Nephron progenitor cell (in vitro differentiated cells): Measurements from ENCODE around the gene DNAAF5.

Experiments
- DNase-seq: peaks from one replicate; pipeline ENCODE4 v3.0.0; 2021
- H3K27ac Mint-ChIP-seq: 2 replicates; pipeline ENCODE4 v1.8.0; 2021; ENCODE audit warnings: mild to moderate bottlenecking, moderate library complexity, mixed read lengths
- H3K27me3 Mint-ChIP-seq: 2 replicates; pipeline ENCODE4 v1.8.0; 2021; ENCODE audit warnings: mild to moderate bottlenecking, low read depth, mixed read lengths; ENCODE audit not compliant: poor library complexity
- H3K36me3 Mint-ChIP-seq: 2 replicates; pipeline ENCODE4 v1.8.0; 2021; ENCODE audit warnings: low read depth, mixed read lengths
- H3K4me1 Mint-ChIP-seq: 2 replicates; pipeline ENCODE4 v1.8.0; 2021; ENCODE audit warnings: mixed read lengths
- H3K4me3 Mint-ChIP-seq: 2 replicates; pipeline ENCODE4 v1.8.0; 2021; ENCODE audit warnings: mild to moderate bottlenecking, moderate library complexity, mixed read lengths
- H3K9me3 Mint-ChIP-seq: 2 replicates; pipeline ENCODE4 v1.8.0; 2021; ENCODE audit warnings: mild to moderate bottlenecking, moderate library complexity, mixed read lengths
- TF ChIP-seq, protein P1 (sequence below): fragments of 200-600 bp; sonication (generic); IDR thresholded peaks from 2 replicates; pipeline ENCODE4 v1.5.0; 2021; ENCODE audit warnings: antibody characterized with exemption

Gene DNAAF5

DNA sequence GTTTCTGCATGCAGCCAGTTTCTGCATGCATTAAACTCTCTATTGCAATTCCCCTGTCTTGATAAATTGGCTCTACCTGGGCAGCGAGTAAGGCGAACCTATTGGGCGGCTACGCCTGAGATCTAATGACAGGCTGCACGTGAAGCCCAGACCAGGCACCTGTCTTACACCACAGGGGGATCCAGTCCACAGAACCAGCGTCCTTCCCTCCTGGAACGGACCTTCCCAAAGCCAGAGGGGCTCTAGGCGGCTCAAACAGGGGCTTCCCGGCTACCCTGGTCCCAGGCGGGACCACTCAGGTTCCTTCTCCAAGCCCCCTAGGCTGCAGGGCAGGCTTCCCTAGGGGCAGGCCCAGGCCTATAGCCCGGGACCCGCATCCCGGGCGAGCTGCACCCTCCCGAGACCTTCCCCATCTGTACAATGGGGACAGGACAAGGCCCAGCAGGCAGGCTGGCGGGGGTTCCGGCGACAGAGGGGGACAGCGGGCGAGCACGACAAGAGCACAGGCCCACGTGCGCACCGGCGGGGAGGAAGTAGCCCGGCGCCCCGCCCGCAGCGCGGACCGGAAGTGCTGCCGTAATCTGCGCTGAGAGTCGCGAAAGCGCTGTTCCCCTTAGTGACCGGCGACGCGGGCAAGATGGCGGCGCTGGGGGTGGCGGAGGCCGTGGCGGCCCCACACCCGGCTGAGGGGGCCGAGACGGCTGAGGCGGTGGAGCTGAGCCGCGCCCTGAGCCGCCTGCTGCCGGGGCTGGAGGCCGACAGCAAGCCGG lies at the start of gene DNAAF5:
TSS of gene DNAAF5 (plus strand) at position 616 of the 770 bp plus-strand sequence. CDS start at position 638, 22 bp downstream.
- H3K4me3 Mint-ChIP-seq: peak within 1 kb of the TSS; percentile 89
- H3K27me3 Mint-ChIP-seq: peaks cover 3% of the 10 kb centered on the region
- TF ChIP-seq, protein P1, sequence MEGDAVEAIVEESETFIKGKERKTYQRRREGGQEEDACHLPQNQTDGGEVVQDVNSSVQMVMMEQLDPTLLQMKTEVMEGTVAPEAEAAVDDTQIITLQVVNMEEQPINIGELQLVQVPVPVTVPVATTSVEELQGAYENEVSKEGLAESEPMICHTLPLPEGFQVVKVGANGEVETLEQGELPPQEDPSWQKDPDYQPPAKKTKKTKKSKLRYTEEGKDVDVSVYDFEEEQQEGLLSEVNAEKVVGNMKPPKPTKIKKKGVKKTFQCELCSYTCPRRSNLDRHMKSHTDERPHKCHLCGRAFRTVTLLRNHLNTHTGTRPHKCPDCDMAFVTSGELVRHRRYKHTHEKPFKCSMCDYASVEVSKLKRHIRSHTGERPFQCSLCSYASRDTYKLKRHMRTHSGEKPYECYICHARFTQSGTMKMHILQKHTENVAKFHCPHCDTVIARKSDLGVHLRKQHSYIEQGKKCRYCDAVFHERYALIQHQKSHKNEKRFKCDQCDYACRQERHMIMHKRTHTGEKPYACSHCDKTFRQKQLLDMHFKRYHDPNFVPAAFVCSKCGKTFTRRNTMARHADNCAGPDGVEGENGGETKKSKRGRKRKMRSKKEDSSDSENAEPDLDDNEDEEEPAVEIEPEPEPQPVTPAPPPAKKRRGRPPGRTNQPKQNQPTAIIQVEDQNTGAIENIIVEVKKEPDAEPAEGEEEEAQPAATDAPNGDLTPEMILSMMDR: no peak
- peaks cover 48% of the 10 kb centered on the region for H3K9me3 Mint-ChIP-seq
- peaks cover 21% of the 10 kb centered on the region for H3K4me1 Mint-ChIP-seq
- no peak within 1 kb of the TSS for H3K27ac Mint-ChIP-seq
- H3K36me3 Mint-ChIP-seq: peaks cover 60% of the 10 kb centered on the region
- DNase-seq: peak; percentile 84

- H3K9me3 Mint-ChIP-seq: peaks cover 17% of the 10 kb centered on the region
- H3K27ac Mint-ChIP-seq: no peak overlapping the region
- no peak for DNase-seq
- H3K4me3 Mint-ChIP-seq: no peak overlapping the region
- TF ChIP-seq, protein P1: no peak
- H3K27me3 Mint-ChIP-seq: no peaks in the 10 kb centered on the region
- no peaks in the 10 kb centered on the region for H3K4me1 Mint-ChIP-seq
- peaks cover 70% of the 10 kb centered on the region for H3K36me3 Mint-ChIP-seq
Observed at GRCh38 chr7:676972-677385, 49.5 kb upstream of the DNAAF5 start.

DNA sequence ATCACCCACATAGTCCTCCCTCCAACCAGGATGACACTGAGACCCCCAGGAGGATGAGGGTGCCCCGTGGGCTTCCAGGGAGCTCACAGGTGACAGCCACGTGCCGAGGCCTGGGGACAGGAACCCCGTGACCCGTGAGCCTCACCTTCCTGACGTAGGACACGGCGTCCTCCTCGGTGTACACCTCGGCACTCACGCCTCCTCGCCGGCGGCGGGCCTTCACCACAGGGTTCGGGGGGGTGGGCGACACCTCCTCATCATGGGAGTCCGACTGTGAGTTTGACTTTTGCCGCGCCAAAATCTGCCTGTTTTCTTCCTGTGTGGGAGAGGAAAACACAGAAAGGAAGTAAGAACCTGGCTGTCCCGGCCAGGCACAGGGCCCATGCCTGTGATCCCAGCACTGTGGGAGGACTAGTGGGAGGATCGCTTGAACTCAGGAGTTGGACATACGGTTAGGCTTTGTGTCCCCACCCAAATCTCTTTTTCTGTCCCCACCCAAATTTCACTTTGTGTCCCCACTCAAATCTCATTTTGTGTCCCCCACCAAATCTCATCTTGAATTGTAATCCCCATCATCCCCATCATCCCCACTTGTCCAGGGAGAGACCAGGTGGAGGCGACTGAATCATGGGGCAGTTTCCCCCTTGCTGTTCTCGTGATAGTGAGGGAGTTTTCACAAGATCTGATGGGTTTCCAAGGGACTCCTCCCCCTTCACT lies 45.9 kb upstream of the DNAAF5 start:
- Mint-ChIP-seq H3K27ac (no peak overlapping the region), H3K9me3 (peaks cover 32% of the 10 kb centered on the region), H3K4me1 (no peaks in the 10 kb centered on the region), H3K27me3 (no peaks in the 10 kb centered on the region), H3K36me3 (peaks cover 66% of the 10 kb centered on the region), H3K4me3 (no peak overlapping the region)
- TF ChIP-seq, protein P1: no peak
- DNase-seq: no peak

DNA sequence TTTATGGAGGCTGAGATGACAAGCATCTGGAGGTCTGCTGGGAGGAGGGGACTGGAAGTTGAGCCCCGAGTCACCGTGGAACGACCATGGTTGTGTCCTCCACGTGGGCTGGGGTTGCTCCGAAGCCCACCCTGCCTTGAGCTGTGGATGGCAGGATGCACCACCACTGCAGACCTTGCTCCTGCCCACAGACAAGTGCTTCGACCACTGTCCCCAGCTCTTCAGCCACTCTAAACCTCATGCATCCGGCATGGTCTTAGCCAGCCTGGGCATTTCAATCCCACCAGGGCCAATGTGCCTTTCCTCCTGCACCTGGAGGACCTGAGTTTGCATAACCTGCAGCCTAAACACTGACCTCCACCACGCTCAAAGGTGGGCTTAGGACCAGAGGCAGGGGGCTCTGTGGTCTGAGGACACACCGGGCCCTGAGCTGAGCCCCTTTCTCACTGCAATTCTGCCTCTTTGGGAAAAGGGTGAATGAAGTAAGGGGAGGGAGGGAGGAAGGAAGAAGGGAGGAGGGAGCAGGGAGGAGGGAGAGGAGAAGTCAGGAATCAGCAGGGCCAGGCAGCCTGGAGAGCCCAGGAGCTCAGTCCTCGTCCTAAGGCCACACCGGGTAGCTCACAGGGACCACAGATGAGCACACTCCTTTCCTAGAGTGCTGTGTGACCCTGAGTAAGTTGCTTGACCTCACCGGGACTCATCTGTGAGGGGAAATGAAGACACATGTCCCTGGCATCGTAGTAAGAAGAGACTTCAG lies 44.8 kb upstream of the DNAAF5 start:
- Mint-ChIP-seq H3K27me3 (no peaks in the 10 kb centered on the region), H3K36me3 (peaks cover 68% of the 10 kb centered on the region), H3K9me3 (peaks cover 44% of the 10 kb centered on the region), H3K4me1 (no peaks in the 10 kb centered on the region), H3K27ac (no peak overlapping the region), H3K4me3 (no peak overlapping the region)
- DNase-seq: no peak
- TF ChIP-seq, protein P1: no peak

- TF ChIP-seq, protein P1: no peak
- H3K27me3 Mint-ChIP-seq: peaks cover 7% of the 10 kb centered on the region
- no peak for DNase-seq
- H3K27ac Mint-ChIP-seq: no peak overlapping the region
- H3K9me3 Mint-ChIP-seq: peaks cover 55% of the 10 kb centered on the region
- H3K4me1 Mint-ChIP-seq: no peaks in the 10 kb centered on the region
- peaks cover 72% of the 10 kb centered on the region for H3K36me3 Mint-ChIP-seq
- H3K4me3 Mint-ChIP-seq: no peak overlapping the region
Observed at GRCh38 chr7:682810-683209, 43.7 kb upstream of the DNAAF5 start.
